HCT116 (cell line): ENCODE measurements around the gene SLC4A4. TPM values are rescaled to one million over a fixed set of nuclear protein-coding genes. Genes with fewer than 3 reads are reported as not detected.

Experiments used
- ATAC-seq: fragments of 200-7000 bp; cut with Tn5 transposase; 2 replicates; pipeline ENCODE4 v1.9.1; 2020; ENCODE audit warnings: mild to moderate bottlenecking, moderate library complexity
- BruUV-seq: library from RNA; stranded (reverse); fragments of 400-500 nt; replicated peaks from 2 replicates; lab custom pipeline; 2021; lab: Mats Ljungman, UMichigan
- CTCF ChIA-PET: fragments of 300-600 bp; sonication (Branson Sonifier 250); formaldehyde crosslinking; loops from one replicate; lab custom pipeline; 2021; ENCODE audit warnings: antibody characterized with exemption; lab: Charles Lee
- POLR2A ChIA-PET: fragments of 300-600, 350-600 bp; sonication (Branson Sonifier 250); formaldehyde crosslinking; loops from one replicate; lab custom pipeline; 2021; ENCODE audit warnings: antibody characterized with exemption; lab: Charles Lee
- RAD21 ChIA-PET, 2 experiments: fragments of 300-600 bp; sonication (Branson Sonifier 250); formaldehyde crosslinking; loops; one replicate each; lab custom pipeline; 2023; ENCODE audit warnings: low total read pairs in 2 of 2; ENCODE audit not compliant: uncharacterized antibody in 2 of 2, unreplicated experiment in 2 of 2, low non-redundant PET in 1 of 2; lab: Charles Lee
- DNase-seq: peaks from one replicate; pipeline ENCODE4 v3.0.0-alpha.2; 2010; ENCODE audit warnings: low read depth, low spot score
- H2AFZ ChIP-seq: fragments of 200-600 bp; shearing (Covaris generic), sonication (generic); 2 replicates; pipeline ENCODE4 v1.6.1; 2017; ENCODE audit warnings: low read depth, mixed run types, mixed read lengths, antibody characterized with exemption, low read length; ENCODE audit not compliant: poor library complexity, severe bottlenecking
- H3K27ac ChIP-seq: 2 replicates; pipeline ENCODE4 v1.5.1; 2012; ENCODE audit warnings: low read depth, low read length
- H3K27me3 ChIP-seq: fragments of 200-600 bp; sonication (generic); 2 replicates; pipeline ENCODE4 v1.6.1; 2016; ENCODE audit warnings: mixed run types, low read length, mixed read lengths; ENCODE audit not compliant: insufficient read depth
- H3K36me3 ChIP-seq, 2 experiments: fragments of 200-500 bp in 1 of 2; fragments of 200-600 bp in 1 of 2; sonication (Bioruptor generic) in 1 of 2; sonication (generic) in 1 of 2; 2 replicates each; pipeline versions ENCODE4 v1.5.1 to v1.6.1; 2014 to 2016; ENCODE audit warnings: low read length in 2 of 2, inconsistent platforms in 1 of 2, mixed read lengths in 1 of 2, mixed run types in 1 of 2; ENCODE audit not compliant: insufficient read depth in 2 of 2, control insufficient read depth in 1 of 2
- H3K4me1 ChIP-seq, 2 experiments: fragments of 200-600 bp in 1 of 2; sonication (generic) in 1 of 2; 2 replicates each; pipeline versions ENCODE4 v1.5.1 to v1.6.1; 2012 to 2017; ENCODE audit warnings: low read length in 2 of 2, inconsistent platforms in 1 of 2, mild to moderate bottlenecking in 1 of 2, mixed read lengths in 1 of 2, mixed run types in 1 of 2, moderate library complexity in 1 of 2; ENCODE audit not compliant: insufficient read depth in 2 of 2, control insufficient read depth in 1 of 2
- H3K4me2 ChIP-seq: fragments of 200-600 bp; sonication (generic); 2 replicates; pipeline ENCODE4 v1.6.1; 2017; ENCODE audit warnings: mixed run types, low read length, mixed read lengths
- H3K4me3 ChIP-seq, 2 experiments: fragments of 200-600 bp in 1 of 2; sonication (generic) in 1 of 2; replicated peaks in 1 of 2; 2 replicates each; pipeline ENCODE4 v1.5.1; 2011 to 2016; ENCODE audit warnings: low read length in 2 of 2, control low read depth in 1 of 2, low read depth in 1 of 2, mild to moderate bottlenecking in 1 of 2, mixed read lengths in 1 of 2, mixed run types in 1 of 2
- H3K79me2 ChIP-seq: fragments of 200-600 bp; sonication (generic); 2 replicates; pipeline ENCODE4 v1.6.1; 2017; ENCODE audit warnings: mild to moderate bottlenecking, mixed run types, low read length, moderate library complexity, mixed read lengths; ENCODE audit not compliant: insufficient read depth
- H3K9ac ChIP-seq: fragments of 200-600 bp; sonication (generic); 2 replicates; pipeline ENCODE4 v1.6.1; 2016; ENCODE audit warnings: low read length, mixed read lengths
- H3K9me2 ChIP-seq: fragments of 200-600 bp; sonication (generic), shearing (Covaris generic); 2 replicates; pipeline ENCODE4 v1.6.1; 2017; ENCODE audit warnings: mixed run types, mild to moderate bottlenecking, moderate library complexity; ENCODE audit not compliant: insufficient read depth
- H3K9me3 ChIP-seq, 2 experiments: fragments of 200-500 bp in 1 of 2; fragments of 200-600 bp in 1 of 2; sonication (Bioruptor generic) in 1 of 2; sonication (generic) in 1 of 2; 2 replicates each; pipeline ENCODE4 v1.6.1; 2014 to 2017; ENCODE audit warnings: low read length in 2 of 2, mixed read lengths in 2 of 2, inconsistent platforms in 1 of 2, low read depth in 1 of 2, mild to moderate bottlenecking in 1 of 2, mixed run types in 1 of 2, moderate library complexity in 1 of 2; ENCODE audit not compliant: control insufficient read depth in 1 of 2, insufficient read depth in 1 of 2
- H4K20me1 ChIP-seq: fragments of 200-600 bp; sonication (generic), shearing (Covaris generic); 2 replicates; pipeline ENCODE4 v1.6.1; 2017; ENCODE audit warnings: mixed run types, mild to moderate bottlenecking, moderate library complexity; ENCODE audit not compliant: insufficient read depth
- CEBPB ChIP-seq: IDR thresholded peaks from 2 replicates; pipeline ENCODE4 v1.6.1; 2012; ENCODE audit warnings: low read depth
- CTCF ChIP-seq, 3 experiments: fragments of 200-600 bp in 1 of 3; sonication (generic) in 1 of 3; IDR thresholded peaks in 2 of 3; conservative IDR thresholded peaks in 1 of 3; 2 replicates each; pipeline ENCODE4 v1.5.1; 2012 to 2017; ENCODE audit warnings: low read depth in 2 of 3, low read length in 2 of 3, antibody characterized with exemption in 1 of 3, borderline replicate concordance in 1 of 3, control low read depth in 1 of 3, mild to moderate bottlenecking in 1 of 3, mixed read lengths in 1 of 3, mixed run types in 1 of 3, moderate library complexity in 1 of 3; ENCODE audit not compliant: insufficient read depth in 1 of 3
- EZH2 ChIP-seq: fragments of 200-600 bp; sonication (generic); IDR thresholded peaks from 2 replicates; pipeline ENCODE4 v1.6.1; 2017; ENCODE audit warnings: antibody characterized with exemption, mixed run types
- EZH2phosphoT487 ChIP-seq: fragments of 200-600 bp; IDR thresholded peaks from 2 replicates; pipeline ENCODE4 v1.6.1; 2018; ENCODE audit warnings: antibody characterized with exemption, borderline replicate concordance
- FOSL1 ChIP-seq: IDR thresholded peaks from 2 replicates; pipeline ENCODE4 v1.6.1; 2012; ENCODE audit warnings: low read depth
- JUND ChIP-seq: IDR thresholded peaks from 2 replicates; pipeline ENCODE4 v1.6.1; 2012
- MAX ChIP-seq: IDR thresholded peaks from 2 replicates; pipeline ENCODE4 v1.6.1; 2012
- POLR2A ChIP-seq: IDR thresholded peaks from 2 replicates; pipeline ENCODE4 v1.7.0; 2011; ENCODE audit warnings: borderline replicate concordance; ENCODE audit not compliant: insufficient read depth, insufficient read length; ENCODE audit errors: extremely low read depth
- POLR2AphosphoS5 ChIP-seq: IDR thresholded peaks from 2 replicates; pipeline ENCODE4 v1.6.1; 2011; ENCODE audit warnings: mild to moderate bottlenecking, low read depth, low read length, moderate library complexity
- RAD21 ChIP-seq: IDR thresholded peaks from 2 replicates; pipeline ENCODE4 v1.6.1; 2012; ENCODE audit warnings: low read depth, mild to moderate bottlenecking
- REST ChIP-seq: IDR thresholded peaks from 2 replicates; pipeline ENCODE4 v1.6.1; 2012; ENCODE audit warnings: low read depth
- SIN3A ChIP-seq: IDR thresholded peaks from 2 replicates; pipeline ENCODE4 v1.6.1; 2012; ENCODE audit warnings: low read depth
- SP1 ChIP-seq: IDR thresholded peaks from 2 replicates; pipeline ENCODE4 v1.6.1; 2012; ENCODE audit warnings: low read depth
- SRF ChIP-seq: IDR thresholded peaks from 2 replicates; pipeline ENCODE4 v1.6.1; 2012; ENCODE audit warnings: low read depth
- TCF7L2 ChIP-seq: IDR thresholded peaks from 2 replicates; pipeline ENCODE4 v1.7.0; 2011; ENCODE audit warnings: borderline replicate concordance, inconsistent platforms; ENCODE audit not compliant: insufficient read depth, insufficient read length; ENCODE audit errors: extremely low read depth
- YY1 ChIP-seq: IDR thresholded peaks from 2 replicates; pipeline ENCODE4 v1.6.1; 2011; ENCODE audit warnings: low read length, low read depth, moderate library complexity, mild to moderate bottlenecking; ENCODE audit not compliant: insufficient replicate concordance; ENCODE audit errors: extremely low read depth
- ZBTB33 ChIP-seq: IDR thresholded peaks from 2 replicates; pipeline ENCODE4 v1.6.1; 2011; ENCODE audit warnings: mild to moderate bottlenecking, low read length, moderate library complexity; ENCODE audit not compliant: insufficient replicate concordance; ENCODE audit errors: extremely low read depth
- ZFX ChIP-seq: fragments of 450-650 bp; IDR thresholded peaks from 2 replicates; pipeline ENCODE4 v1.6.1; 2017
- ZNF274 ChIP-seq: fragments of 200-500 bp; sonication (Bioruptor generic); IDR thresholded peaks from 2 replicates; pipeline ENCODE4 v1.6.1; 2014; ENCODE audit warnings: mild to moderate bottlenecking, low read depth, low read length, inconsistent platforms
- intact Hi-C: fragments of 100-400 bp; cut with micrococcal nuclease; formaldehyde crosslinking; loops from 2 replicates; pipeline ENCODE4 v1.10.0; 2022
- total RNA-seq: library from RNA; stranded (reverse); gene quantifications from one replicate; pipeline ENCODE4 v1.2.1, GENCODE V29; 2021; ENCODE audit not compliant: unreplicated experiment

SLC4A4 gene
- total RNA-seq, 1 experiment from 2014 or later, result 0.30 TPM

GRCh38 chr4:71550220-71551165, 211.7 kb downstream of the SLC4A4 start:
- H3K27ac ChIP-seq, result no peak overlapping the region
- DNase-seq, result no peak
- ChIA-PET POLR2A (no interaction called here), CTCF (no interaction called here), RAD21 (no interaction called here)
- H3K9ac ChIP-seq, result no peak overlapping the region
- no peaks in the 10 kb centered on the region for H3K4me1 ChIP-seq
- no peaks in the 10 kb centered on the region for H3K36me3 ChIP-seq
- no peaks in the 10 kb centered on the region for H3K79me2 ChIP-seq
- no peak for ATAC-seq
- no peaks in the 10 kb centered on the region for H3K9me3 ChIP-seq
- intact Hi-C loops, result loop anchor here (10.0 kb wide), 1 partner anchor 946 kb away; no protein-coding TSS in a partner anchor
- no peak overlapping the region for H3K4me2 ChIP-seq
- H3K9me2 ChIP-seq, result no peaks in the 10 kb centered on the region
- peaks cover 11% of the 10 kb centered on the region; the same call in 1 of the 2 replicates for H3K27me3 ChIP-seq
- H2AFZ ChIP-seq, result no peak overlapping the region
- TF ChIP-seq YY1 (no peak), SRF (no peak), CEBPB (no peak), MAX (no peak), ZNF274 (no peak), SP1 (no peak), JUND (no peak), REST (no peak), EZH2phosphoT487 (no peak), FOSL1 (no peak), RAD21 (no peak), CTCF (IDR thresholded peaks at IDR 0.05 in 2 of 3, conservative IDR thresholded peaks at IDR 0.05 in 1 of 3; ENCODE audit: borderline replicate concordance in 1 of 3, insufficient read depth in 1 of 3, low read depth in 2 of 3, low read length in 2 of 3) (no peak), ZFX (no peak), POLR2A (no peak), ZBTB33 (no peak), EZH2 (no peak), POLR2AphosphoS5 (no peak), SIN3A (no peak), TCF7L2 (no peak)
- TF ChIP-seq, all 23 proteins: peak for 0
- no TSS peak for BruUV-seq
- Histone ChIP-seq H3K4me3 (no peak overlapping the region), H4K20me1 (no peaks in the 10 kb centered on the region)
